HG03060 (cell line): ENCODE results near the gene CCT4.
"Not testable (repeated sequence)": the region's sequence is repeated elsewhere in the genome, so short reads cannot be mapped to it uniquely, and the experiment has no call there.

Experiments
- ATAC-seq: cut with Tn5 transposase; IDR thresholded peaks from one replicate; pipeline ENCODE4 v1.9.1; 2021; ENCODE audit warnings: low read depth, moderate number of reproducible peaks; ENCODE audit not compliant: unreplicated experiment

CCT4 gene

GRCh38 chr2:61882850-61883249 lies 5.6 kb downstream of the CCT4 start:
- no peak for ATAC-seq

DNA sequence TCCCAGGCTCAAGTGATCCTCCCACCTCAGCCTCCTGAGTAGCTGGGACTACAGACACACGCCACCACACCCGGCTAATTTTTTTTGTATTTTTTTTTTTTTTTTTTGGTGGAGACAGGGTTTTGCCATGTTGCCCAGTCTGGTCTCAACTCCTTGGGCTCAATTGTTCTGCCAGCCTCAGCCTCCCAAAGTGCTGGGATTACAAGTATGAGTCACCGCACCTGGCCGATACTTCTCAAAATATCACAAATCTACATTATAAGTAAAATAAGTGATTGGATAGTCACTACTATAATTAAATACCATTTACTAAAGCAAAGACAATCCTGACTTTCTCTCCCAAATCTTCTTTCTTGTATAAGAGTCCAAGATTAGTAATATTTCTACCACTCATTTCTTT lies 9.1 kb downstream of the CCT4 start:
- not testable (repeated sequence) for ATAC-seq

DNA sequence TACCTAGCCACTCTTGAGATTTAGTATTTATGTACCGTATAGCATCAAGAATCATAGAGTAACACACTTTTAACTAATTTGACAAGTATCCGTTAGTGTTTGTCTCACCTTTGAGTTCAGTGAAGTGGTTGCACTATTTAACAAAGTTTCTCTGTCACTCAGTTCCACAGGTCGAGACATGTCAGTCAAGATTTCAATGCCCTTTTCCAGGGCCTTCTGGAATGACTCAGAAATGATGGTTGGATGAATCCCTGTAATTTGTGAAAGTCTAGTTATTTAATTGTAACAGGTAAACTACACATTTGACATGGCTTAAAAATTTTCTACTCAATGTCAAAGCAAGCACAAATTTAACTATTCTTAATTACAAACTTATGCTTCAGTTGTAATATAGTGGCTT lies 9.7 kb downstream of the CCT4 start:
- ATAC-seq: no peak

- no peak for ATAC-seq
Observed at GRCh38 chr2:61877571-61878245, 10.7 kb downstream of the CCT4 start.

DNA sequence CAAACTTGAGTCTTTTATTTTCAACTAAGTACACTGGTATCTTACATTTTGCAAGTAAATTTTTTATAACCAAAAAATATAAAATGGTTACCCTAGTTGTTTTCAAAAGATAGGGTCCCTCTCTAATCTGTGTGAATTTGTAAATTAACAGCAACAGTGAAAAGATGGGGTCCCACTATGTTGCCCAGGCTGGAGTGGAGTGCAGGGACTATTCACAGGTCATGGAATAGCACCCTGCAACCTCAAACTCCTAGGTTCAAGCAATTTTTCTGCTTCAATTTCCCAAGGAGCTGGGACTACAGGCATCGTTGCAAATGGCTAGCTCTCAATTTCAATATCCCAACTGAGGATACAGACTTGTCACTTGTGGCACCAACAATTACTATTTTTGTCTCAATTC lies 12.1 kb downstream of the CCT4 start:
- no peak for ATAC-seq

GRCh38 chr2:61866482-61867089 lies 21.9 kb downstream of the CCT4 start:
- not testable (repeated sequence) for ATAC-seq

GRCh38 chr2:61862085-61862484 lies 26.4 kb downstream of the CCT4 start:
- no peak for ATAC-seq

- ATAC-seq: no peak
Observed at GRCh38 chr2:61857224-61857623, 31.2 kb downstream of the CCT4 start.

GRCh38 chr2:61855318-61855613 lies 33.2 kb downstream of the CCT4 start:
- ATAC-seq: no peak

GRCh38 chr2:61854564-61855317 lies 33.7 kb downstream of the CCT4 start:
- peak; percentile 86 for ATAC-seq

- ATAC-seq: peak; percentile 26
Observed at GRCh38 chr2:61853847-61854563, 34.5 kb downstream of the CCT4 start, which contains the start of gene FAM161A. Gene FAM161A, minus strand, starts transcription at chr2:61854060. Its CDS starts 19 bp downstream, at chr2:61854041.

GRCh38 chr2:61853086-61853846 lies 35.2 kb downstream of the CCT4 start:
- peak; percentile 19 for ATAC-seq

DNA sequence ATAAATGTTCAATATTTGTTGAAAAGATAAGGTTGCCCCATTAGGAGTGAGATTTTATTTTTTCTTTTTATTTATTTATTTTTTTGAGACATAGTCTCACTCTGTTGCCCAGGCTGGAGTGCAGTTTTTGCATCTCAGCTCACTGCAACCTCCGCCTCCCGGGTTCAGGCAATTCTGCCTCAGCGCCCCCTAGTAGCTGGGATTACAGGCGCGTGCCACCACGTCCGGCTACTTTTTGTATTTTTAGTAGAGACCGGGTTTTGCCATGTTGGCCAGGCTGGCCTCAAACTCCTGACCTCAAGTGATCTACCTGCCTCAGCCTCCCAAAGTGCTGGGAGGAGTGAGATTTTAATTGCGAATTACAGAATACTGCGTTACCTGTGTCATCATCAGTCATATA lies 37.2 kb downstream of the CCT4 start:
- ATAC-seq: not testable (repeated sequence)

GRCh38 chr2:61845320-61845719 lies 43.1 kb downstream of the CCT4 start:
- ATAC-seq: no peak

GRCh38 chr2:61841286-61841685 lies 47.2 kb downstream of the CCT4 start:
- ATAC-seq: no peak

DNA sequence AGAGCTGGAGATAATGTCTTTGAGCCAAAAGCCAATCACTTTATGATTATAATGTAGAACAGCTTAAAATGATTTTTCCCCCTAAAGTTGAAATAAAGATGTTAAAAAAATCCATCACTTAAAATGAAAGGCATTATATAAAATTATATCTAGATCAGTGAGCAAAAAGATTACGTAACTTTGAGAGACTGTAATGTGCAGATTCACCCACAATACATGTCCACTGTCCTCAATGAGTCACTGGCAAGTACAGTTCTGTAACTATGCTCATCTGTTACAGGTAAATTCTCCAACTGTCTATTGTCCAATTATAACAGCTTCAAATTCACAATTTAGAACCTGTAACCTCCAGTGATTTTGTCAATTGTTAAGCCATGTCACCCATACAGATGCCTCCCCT lies 53.6 kb downstream of the CCT4 start:
- no peak for ATAC-seq

- ATAC-seq: no peak
Observed at GRCh38 chr2:61833971-61834370, 54.5 kb downstream of the CCT4 start.

DNA sequence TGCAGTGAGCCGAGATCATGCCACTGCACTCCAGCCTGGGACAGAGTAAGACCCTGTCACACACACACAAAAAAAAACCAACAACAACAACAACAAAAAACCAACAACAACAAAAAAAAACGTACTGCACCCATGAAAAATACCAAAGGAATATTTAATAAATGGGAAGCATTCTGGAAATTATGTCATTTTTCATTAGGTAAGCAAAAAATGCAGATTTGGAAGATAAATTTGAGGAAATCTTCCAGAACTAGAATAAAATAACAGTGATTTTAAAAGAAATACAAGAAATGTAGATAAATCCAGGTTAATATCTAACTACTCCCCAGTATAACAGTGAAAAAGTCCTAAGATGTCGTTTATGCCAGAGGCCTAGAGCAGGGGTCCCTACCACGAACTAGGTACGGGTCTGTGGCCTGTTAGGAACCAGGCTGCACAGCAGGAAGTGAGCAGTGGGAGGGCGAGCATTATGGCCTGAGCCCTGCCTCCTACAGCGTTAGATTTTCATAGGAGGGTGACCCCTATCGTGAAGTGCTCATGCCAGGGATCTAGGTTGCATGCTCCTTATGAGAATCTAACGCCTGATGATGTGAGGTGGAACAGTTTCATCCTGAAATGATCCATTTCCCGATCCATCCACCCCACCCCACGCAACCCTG lies 56.1 kb downstream of the CCT4 start:
- ATAC-seq: no peak

GRCh38 chr2:61822255-61822654 lies 66.2 kb downstream of the CCT4 start:
- ATAC-seq: no peak
